GM19238 (cell line): Measurements from ENCODE around the gene TMEM169.
"Not testable (repeated sequence)": the region's sequence is repeated elsewhere in the genome, so short reads cannot be mapped to it uniquely, and the experiment has no call there.

Experiments used
- DNase-seq: peaks from one replicate; pipeline ENCODE4 v3.0.0; 2011; ENCODE audit warnings: low spot score; ENCODE audit not compliant: insufficient read length

The TMEM169 gene

DNA sequence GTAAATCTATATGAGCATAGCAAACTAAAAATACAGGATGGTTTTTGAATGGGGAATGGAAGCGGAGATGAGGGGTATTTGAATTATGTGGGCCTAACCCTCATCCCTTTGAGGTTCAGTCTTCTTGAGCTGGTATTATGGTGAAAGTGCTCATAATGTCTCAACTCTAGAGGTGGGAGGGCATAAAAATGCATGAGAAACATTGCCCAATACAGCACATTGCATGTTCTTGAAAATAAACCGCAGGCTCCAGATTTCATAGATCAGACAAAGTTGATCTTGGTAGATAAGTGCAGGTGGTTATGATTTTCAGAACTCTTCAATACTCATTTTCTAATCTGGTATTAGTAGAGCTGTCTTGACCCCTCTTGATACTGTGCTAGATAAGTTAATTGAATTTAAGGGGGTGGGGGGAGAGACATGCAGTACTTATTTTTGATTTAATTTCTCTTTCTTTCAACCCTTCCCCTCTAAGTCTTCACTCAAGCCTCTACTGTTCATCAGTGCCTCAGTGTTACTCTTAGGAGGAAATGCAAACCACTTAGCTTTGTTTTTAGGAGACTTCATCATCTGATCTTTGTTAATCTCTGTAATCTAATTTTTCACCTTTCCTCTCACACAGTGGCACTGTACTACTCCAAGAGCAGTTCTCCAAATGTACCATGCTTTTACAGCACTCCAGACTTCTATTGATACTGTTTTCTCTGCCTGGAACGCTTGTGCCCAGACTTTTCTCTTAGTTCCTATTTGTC is 49.6 kb downstream of the TMEM169 start:
- no peak for DNase-seq

DNA sequence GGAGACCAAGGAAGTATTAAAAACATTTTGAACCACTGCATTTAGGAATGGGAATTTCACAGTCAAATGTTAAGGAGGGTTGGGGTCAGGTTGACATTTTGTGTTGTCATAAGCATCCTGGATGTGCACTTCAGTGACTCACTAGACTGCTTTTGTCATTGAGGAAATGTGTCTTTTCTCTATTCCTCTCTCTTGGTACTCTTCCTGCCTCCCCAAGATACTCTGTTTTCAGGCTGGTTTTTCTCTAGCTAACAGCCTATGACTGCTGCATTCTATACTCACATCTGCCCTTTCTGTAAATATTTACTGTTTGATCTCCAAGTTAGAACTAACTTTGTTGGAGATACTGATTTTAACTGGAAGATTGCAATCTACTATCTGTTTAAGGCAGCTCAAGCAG is 50.9 kb downstream of the TMEM169 start:
- DNase-seq: no peak

DNA sequence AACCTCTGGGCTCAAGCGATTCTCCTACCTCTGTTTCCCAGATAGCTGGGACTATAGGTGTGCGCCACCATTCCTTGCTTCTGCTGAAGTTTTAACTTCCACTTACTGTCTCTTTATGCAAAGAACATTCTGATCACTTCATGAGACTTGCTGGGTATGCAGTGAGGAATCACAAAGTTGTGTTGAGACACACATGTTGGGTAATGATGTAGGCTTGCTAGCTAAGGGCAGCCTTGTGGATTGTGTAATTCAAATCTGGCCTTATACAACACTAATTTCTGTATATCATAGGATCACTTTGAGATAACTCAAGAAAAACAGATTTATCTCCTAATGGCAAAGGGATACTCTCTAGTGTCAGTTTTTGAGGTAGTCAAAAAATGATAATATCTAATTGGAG is 51.7 kb downstream of the TMEM169 start:
- DNase-seq: no peak

DNA sequence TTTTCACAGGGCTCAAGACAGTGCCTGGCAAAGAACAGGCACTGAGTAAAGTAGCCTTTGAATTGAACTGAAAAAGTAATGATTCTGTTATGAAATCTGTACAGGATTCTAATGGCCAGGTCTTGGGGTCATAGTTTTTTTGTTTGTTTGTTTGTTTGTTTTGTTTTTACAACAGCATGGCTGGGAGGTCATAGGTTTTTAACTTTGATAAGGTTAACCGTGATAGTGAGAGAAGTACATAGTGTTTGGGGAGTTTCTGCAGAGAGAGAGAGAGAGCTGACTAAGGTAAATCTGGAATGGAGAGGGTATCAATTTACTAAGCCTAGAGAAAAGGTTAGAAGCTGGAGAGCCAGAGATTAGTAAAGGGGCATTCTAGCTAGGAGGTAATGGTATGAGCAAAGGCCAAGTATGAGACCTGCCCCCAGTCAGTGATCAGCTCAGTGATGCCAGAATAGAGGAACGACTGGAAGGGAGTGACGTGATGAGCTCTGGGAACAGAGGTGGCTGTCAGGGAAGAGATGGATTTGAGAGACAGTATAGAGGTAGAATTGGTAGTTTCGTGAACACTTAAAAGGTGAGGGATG is 53.3 kb downstream of the TMEM169 start:
- no peak for DNase-seq

DNA sequence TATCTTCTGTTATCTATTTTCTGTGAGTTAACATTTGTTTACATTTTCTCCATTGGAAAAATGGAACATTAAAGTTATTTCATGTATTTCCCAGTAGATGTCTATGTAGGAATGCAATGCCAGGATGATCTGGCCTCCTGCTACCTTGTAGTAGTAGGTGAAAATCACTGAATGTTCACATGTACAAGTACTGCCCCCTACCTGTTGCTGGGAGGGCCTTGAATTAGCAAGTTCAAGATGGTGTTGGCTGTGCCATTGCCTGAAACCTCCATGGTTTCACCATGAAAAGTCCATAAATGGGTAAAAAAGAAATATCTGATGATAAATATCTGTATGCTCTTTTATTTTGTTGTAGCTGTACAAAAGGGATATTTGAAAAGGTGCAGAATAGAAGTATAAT is 58.2 kb downstream of the TMEM169 start:
- DNase-seq: peak; percentile 4

DNA sequence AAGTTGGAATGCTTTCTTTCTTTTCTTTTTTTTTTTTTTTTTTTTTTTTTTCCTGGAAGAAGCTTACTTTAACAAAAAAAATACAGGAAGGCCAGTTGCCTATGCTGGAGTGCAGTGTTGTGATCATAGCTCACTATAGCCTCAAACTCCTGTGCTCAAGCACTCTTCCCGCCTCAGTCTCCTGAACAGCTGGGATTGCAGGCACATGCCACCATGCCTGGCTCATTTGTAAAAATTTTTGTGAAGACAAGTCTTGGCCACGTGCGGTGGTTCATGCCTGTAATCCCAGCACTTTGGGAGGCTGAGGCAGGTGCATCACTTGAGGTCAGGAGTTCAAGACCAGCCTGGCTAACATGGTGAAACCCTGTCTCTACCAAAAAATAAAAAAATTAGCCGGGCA is 59.8 kb downstream of the TMEM169 start:
- DNase-seq: not testable (repeated sequence)

DNA sequence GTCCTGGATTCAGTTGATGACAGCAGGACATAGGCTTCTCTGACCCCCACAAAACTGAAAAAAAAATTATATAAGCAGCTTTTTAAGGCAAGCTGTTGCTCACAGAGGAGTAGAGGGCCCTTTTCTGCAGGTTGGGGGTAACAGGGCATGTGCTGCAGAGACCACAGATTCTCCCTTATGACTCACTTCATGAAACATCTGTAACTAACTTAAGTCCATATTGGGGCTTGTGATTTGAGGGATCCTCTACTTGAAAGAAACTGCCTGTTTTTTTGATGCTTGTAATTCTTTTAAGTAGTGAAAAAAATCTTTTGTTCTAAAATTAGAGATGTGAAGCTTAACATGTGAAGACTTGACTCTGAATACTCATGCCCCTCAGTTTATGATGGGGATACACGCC is 60.8 kb downstream of the TMEM169 start:
- DNase-seq: peak; percentile 16

DNA sequence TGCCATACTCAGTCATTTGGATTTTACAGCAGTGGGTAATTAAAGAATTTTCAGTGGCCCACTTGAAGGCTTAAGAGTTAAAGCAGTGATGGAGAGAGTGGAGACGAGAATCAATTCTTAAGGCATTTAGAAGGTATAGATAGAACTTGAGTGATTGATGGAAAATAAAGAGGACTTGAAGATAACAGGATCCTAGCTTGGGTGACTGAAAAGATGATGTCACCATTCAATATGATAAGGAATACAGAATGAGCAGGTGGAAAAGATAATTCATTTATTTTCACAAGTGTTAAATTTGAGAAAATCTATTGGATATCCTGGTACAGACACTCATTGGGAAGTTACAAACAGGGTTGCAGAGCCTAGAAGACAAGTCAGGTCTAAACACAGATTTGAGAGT is 62.7 kb downstream of the TMEM169 start:
- DNase-seq: no peak

DNA sequence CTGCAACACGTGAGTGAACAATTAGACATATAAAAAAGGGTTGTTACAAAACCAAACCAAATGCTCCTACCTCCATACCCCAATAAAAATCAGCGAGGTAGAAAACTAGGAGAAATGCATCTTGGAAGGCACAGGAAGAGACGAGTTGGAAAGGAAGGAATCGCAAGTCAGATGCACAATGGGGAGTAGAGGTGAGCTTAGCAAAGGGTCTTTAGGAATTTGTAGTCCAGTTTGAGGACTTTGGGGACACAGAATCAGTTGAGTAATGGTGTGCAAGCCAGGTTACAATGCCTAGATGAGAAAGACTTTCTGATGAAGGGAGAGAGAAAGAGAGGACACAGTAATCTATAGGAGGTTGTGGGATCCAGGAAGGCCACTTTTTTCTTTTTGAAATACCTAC is 63.1 kb downstream of the TMEM169 start:
- DNase-seq: no peak

DNA sequence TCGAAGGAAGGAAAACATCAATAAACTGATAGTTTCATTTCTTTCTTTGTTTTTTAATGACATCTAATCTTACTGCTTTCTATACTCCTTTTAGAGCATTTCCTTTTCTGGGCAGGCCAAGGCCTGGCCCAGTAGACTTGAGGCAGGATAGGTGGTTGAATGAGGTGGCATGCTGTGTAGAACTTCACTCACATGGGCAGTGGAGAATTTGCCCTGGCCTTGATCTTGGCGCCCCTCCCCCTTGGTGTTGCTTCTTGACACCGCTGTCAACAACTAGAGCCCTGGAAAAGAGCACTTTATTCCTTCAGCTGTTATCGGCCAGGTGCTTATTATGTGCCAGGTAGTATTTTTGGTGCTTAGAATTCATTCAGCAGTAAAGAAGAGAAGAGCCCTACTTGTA is 64.9 kb downstream of the TMEM169 start:
- no peak for DNase-seq

DNA sequence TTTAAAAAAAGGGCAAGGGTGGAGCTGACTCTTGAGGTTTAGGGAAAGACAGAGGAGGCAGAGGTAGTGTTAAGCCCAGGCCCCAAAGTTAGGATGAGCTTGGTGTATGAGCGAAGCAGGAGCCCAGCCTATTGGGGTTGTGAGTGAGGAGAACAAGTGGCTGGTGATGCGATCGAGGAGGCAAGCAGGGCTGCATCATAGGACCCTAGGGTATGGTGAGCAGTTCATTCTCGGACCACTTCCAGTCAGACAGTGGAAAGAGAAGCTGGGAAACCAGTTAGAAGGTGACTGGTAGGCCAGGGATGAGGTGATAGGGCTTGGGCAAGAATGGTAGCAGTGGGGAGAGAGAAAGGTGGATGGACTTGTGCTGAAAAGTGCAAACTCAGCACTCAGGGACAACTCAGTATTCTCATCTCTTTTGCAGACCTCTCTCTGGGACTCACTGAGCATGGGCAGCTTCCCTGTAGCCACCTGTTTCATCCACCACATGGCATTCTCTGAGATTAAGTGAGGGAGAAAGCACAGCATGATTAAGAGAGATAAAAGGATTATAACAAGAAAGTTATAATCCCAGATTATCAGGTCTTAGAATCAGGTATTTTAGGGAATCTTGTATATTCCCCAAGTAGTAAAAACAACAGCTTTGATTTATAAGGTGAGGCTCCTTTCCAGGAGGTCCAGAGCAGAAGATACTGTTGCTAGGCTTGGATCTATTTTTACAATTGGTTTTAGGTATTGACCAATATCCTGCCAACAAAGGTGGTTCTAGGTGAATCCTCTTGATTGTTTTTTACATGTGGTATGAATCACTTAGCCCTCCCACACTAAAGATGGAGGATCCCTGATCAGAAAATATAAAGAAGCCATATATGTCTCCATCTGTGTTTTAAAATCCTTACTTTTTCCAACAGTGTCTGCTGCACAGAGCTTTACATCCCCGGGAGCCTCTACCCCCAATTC is 65.7 kb downstream of the TMEM169 start:
- DNase-seq: no peak

DNA sequence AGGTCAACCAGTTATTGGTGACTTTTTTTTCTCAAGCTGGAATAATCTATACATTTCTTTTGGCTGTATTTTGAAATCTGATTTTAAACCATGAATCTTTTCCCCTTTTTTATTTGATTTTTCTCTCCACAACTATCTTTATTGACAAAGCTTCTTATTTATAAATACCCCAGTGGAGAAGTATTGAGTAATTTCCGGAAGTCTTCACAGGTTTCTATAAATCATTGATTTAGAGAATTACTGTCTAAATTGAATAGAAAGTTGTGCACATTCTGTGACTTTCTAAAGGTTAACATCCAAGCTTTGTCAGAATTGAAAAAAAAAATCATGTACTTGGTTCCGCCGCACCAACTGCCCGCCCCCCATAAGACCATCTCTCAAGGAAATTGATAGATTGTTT is 67.3 kb downstream of the TMEM169 start:
- DNase-seq: no peak

DNA sequence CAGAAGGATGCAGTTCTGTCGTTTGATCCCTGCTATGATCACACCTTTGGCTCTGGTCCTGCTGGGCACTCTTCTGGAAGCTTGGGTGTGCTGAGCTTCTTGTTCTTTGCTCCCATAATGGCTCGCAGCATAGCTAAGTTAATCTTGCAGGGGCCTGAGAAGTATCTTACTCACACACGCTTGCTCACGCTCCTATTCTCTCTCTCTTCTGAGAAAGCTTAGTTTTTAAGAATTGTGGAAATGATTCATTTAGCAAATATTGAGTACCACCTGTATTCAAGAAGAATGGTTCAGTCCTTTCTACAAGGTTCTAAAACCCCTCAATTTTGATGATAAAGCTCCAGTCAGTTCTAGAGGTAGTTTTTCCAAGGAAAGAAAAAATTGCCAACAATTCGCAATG is 68.0 kb downstream of the TMEM169 start:
- no peak for DNase-seq

DNA sequence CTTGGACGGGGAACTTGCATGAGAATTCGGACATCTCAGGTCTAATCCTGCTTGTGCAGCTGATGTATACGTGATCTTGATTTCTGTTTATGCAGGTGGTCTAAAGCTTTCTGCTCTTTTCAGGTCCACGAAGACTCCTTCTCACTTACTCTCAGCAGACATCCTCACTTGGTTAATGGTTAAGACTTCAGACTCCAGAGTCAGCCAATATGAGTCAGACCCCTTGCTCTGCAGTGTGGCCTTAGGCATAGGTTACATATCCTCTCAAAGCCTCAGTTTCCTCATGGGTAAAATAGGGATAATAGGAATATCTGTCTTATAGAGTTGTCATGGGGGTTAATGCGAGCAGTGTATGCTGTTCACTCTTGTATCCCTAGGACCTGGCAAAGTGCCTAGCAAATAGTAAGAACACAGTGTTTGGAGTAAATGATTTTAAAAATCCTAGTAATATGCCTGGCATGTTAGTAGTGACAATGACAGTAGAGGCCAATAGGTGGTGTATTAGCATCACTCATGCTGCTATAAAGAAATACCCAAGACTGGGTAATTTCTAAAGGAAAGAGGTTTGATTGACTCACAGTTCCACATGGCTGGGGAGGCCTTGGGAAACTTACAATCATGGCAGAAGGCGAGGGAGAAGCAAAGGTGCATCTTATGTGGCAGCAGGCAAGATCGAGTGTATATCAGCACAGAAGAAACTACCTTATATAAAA is 69.8 kb downstream of the TMEM169 start:
- no peak for DNase-seq
